Measurements from ENCODE around the gene POLR2F. TPM values are rescaled to one million over a fixed set of nuclear protein-coding genes. Genes with fewer than 3 reads are reported as not detected.

Gene POLR2F
- total RNA-seq, 2 donors from 2014 or later = 43.4 to 47.9 TPM

DNA sequence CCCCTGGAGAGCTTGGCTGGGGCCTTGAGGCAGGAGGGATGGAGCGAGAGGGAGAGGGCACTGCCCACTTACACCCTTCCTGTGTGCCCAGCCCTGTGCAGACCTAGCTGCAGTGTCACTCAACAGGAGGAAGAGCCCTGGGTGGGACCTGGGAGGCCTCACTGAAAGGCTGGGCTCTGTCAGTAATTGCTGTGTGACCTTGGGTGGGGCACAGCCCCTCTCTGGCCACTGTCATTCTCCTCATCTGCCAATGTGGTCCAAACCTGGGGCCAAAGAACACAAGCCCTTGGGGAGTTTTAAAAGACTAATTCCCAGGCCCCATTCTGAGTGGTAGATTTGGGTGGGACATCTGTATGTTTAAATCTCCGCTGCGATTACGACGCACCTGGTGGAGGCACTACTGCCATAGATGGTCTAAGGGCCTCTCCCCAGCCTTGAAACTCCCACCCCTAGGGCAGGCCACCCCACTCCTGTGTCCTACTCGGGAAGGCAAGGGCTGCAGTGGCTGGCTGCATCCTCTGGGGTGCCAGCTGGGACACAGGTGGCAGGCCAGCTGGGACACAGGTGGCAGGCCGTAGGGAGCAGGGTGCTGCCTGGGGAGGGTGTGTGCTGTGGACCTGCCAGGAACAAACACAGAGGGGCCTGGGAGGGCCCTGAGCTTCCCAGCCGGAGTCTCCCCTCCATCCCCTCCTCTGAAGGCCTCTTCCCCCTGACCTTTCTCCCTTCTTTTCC lies 43.2 kb downstream of the POLR2F start:
- no peaks in the 10 kb centered on the region for H3K27me3 Mint-ChIP-seq (ENCODE audit: low read depth)
- H3K4me1 Mint-ChIP-seq (ENCODE audit: low read depth) = no peaks in the 10 kb centered on the region

GRCh38 chr22:37998543-37998942 lies 45.0 kb downstream of the POLR2F start:
- Mint-ChIP-seq H3K4me3 (no peak overlapping the region), H3K4me1 (ENCODE audit: low read depth) (no peaks in the 10 kb centered on the region), H3K27ac (no peak overlapping the region), H3K27me3 (ENCODE audit: low read depth) (no peaks in the 10 kb centered on the region), H3K36me3 (ENCODE audit: insufficient read depth in 2 of 2) (no peaks in the 10 kb centered on the region), H3K9me3 (no peaks in the 10 kb centered on the region)
- no peak for ATAC-seq (replicated peaks in 1 of 2)
- DNase-seq = no peak

More for the DNA sequence above, 43.2 kb downstream of the POLR2F start:
- no peaks in the 10 kb centered on the region for H3K36me3 Mint-ChIP-seq (ENCODE audit: insufficient read depth in 2 of 2)
- no peak overlapping the region for H3K4me3 Mint-ChIP-seq
- DNase-seq (no peak), ATAC-seq (replicated peaks in 1 of 2) (no peak)
- no peaks in the 10 kb centered on the region for H3K9me3 Mint-ChIP-seq
- peak overlapping the region; percentile 33 for H3K27ac Mint-ChIP-seq

DNA sequence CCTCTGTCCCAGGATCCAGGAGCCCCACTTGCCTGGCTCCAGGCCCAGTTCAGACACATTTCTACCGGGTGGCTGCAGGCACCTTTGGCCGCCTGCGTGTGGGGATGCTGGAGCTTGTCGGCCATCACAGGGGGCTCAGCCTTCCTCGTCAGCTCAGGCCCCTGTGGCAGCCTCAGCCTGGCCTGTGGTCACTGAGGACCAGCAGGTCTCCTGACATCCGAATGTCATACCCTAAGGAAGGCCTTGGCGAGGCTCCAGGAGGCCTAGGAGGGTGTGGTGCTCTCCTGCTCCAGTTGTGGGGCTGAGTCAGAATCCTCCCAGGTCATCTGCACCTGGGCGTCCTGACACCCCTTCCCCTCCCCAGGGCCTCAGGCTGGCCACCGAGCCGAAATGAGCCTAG lies 45.7 kb downstream of the POLR2F start:
- H3K9me3 Mint-ChIP-seq = no peaks in the 10 kb centered on the region
- no peak overlapping the region for H3K4me3 Mint-ChIP-seq
- H3K4me1 Mint-ChIP-seq (ENCODE audit: low read depth) = no peaks in the 10 kb centered on the region
- H3K27me3 Mint-ChIP-seq (ENCODE audit: low read depth) = no peaks in the 10 kb centered on the region
- DNase-seq = no peak
- H3K27ac Mint-ChIP-seq = no peak overlapping the region
- no peaks in the 10 kb centered on the region for H3K36me3 Mint-ChIP-seq (ENCODE audit: insufficient read depth in 2 of 2)
- ATAC-seq (replicated peaks in 1 of 2) = no peak

DNA sequence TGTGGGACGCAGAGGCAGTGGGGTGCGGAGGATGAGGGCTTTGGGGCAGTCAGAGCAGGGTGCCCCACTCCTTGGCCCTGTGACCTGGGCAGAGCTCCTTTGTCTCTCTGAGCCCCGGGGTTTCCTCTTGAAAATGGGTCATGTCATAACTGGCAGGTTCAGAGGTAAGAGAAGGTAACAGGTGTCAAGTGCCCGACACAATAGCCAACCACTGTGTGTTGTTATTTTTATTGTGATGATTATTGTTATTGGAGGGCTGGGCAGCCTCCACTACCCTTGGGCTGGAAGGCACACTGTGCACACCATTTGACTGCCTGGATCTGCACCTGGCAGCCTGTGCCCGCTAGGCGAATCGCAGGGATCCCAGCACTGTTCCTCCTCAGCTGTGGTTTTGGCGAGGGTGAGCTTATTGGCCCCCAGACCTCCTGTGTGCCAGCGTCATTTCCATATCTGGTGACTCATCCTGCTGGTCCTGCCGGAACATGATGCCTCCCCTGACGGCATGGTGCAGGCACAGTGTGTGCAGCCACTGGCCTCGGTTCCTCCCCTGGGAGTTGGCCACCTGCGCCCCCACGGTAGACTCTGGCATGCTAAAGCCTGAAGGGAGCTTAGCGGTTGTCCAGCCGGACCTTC lies 46.3 kb downstream of the POLR2F start:
- no peaks in the 10 kb centered on the region for H3K9me3 Mint-ChIP-seq
- ATAC-seq (replicated peaks in 1 of 2) = peak; percentile 22 to 58
- DNase-seq = no peak
- H3K27me3 Mint-ChIP-seq (ENCODE audit: low read depth) = no peaks in the 10 kb centered on the region
- H3K27ac Mint-ChIP-seq = no peak overlapping the region
- H3K36me3 Mint-ChIP-seq (ENCODE audit: insufficient read depth in 2 of 2) = no peaks in the 10 kb centered on the region
- no peak overlapping the region for H3K4me3 Mint-ChIP-seq
- H3K4me1 Mint-ChIP-seq (ENCODE audit: low read depth) = no peaks in the 10 kb centered on the region

GRCh38 chr22:38005943-38006342 lies 52.4 kb downstream of the POLR2F start:
- no peak for ATAC-seq (replicated peaks in 1 of 2)
- Mint-ChIP-seq H3K4me1 (ENCODE audit: low read depth) (no peaks in the 10 kb centered on the region), H3K36me3 (ENCODE audit: insufficient read depth in 2 of 2) (no peaks in the 10 kb centered on the region), H3K27me3 (ENCODE audit: low read depth) (no peaks in the 10 kb centered on the region), H3K4me3 (no peak overlapping the region), H3K9me3 (no peaks in the 10 kb centered on the region), H3K27ac (no peak overlapping the region)
- DNase-seq = no peak

DNA sequence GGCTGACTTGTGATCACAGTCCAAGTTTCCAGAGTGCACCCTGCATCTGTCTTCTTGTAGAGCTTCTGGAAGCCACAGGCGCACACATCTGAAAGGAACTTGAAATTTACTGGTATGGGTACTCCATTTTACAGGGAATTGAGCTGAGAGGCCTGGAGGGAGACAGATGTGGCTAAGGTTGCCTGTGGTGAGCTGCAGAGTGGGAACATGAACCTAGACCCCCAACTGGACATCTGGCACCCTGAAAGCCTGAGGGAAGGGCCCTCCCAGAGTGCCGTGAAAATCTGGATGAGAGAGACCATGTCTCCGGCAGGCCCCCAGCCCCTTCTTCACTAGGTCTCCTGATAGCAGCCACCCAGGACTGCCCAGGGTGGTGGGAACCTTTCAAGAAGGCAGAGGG lies 53.4 kb downstream of the POLR2F start:
- Mint-ChIP-seq H3K36me3 (ENCODE audit: insufficient read depth in 2 of 2) (no peaks in the 10 kb centered on the region), H3K27ac (no peak overlapping the region), H3K9me3 (no peaks in the 10 kb centered on the region), H3K4me1 (ENCODE audit: low read depth) (no peaks in the 10 kb centered on the region), H3K27me3 (ENCODE audit: low read depth) (no peaks in the 10 kb centered on the region), H3K4me3 (no peak overlapping the region)
- no peak for DNase-seq
- ATAC-seq (replicated peaks in 1 of 2) = no peak

DNA sequence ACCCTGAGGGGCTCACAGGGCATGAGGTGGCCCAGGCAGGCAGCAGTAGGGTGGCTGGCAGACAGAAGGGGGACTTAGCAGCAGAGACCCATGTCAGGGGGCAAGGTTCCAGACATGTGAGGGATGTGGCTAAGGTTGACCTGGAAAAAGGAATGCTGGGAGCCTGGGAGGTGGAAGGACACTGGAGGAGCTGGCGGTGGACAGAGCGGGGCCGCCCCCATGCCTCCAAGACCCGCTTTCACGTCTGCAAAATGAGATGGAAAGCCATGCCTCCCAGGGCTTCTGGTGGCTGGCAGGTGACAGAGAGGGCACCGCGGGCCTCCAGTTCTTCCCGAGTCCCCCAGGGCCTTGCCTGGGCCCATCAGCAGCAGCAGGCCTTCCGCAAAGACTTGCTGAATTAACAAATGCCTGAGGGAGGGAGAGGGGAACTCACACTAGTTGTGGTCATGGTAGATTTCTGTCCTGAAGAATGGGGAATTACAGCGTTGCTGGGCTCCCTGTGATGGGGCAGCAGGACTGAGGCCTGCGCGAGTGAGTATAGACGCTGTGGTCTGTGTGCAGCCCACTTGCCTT lies 53.9 kb downstream of the POLR2F start:
- Mint-ChIP-seq H3K4me3 (no peak overlapping the region), H3K4me1 (ENCODE audit: low read depth) (no peaks in the 10 kb centered on the region), H3K36me3 (ENCODE audit: insufficient read depth in 2 of 2) (no peaks in the 10 kb centered on the region), H3K27me3 (ENCODE audit: low read depth) (no peaks in the 10 kb centered on the region), H3K9me3 (no peaks in the 10 kb centered on the region), H3K27ac (no peak overlapping the region)
- no peak for DNase-seq
- no peak for ATAC-seq (replicated peaks in 1 of 2)

DNA sequence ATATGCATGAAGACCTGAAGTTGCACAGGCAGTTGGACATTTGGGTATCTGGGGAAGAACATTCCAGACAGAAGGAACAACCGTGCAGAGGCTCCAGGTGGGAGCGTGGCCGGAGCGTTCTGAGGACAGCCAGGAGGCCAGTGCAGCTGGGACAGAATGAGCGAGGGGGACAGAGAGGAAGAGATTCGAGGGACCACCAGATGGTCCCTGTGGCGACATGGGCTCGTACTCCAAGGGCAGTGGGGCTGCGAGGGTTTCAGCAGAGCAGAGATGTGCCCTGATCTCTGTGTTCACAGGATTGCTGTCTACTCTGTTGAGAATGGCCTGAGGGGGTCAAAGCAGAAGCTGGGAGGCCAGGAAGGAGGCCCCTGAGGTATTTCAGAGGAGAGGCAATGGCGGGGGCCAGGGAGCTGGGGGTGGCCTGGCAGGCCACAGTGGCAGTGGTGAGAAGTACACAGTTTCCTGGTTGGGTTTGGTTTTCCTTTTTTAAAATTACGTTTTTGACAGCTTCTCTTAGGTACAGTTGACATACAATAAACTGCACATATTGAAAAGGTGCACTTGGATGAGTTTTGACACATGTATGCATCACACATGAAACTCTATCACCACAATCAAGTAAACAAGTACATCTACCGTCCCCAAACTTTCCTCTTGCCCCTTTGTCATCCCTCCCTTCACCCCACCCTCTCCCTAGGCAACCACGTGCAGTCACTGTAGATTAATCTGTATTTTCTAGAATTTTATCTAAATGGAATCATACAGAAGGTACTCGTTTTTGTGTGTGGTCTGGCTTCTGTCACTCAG lies 55.7 kb downstream of the POLR2F start:
- no peaks in the 10 kb centered on the region for H3K4me1 Mint-ChIP-seq (ENCODE audit: low read depth)
- no peaks in the 10 kb centered on the region for H3K27me3 Mint-ChIP-seq (ENCODE audit: low read depth)
- ATAC-seq (replicated peaks in 1 of 2) = no peak
- no peak overlapping the region for H3K27ac Mint-ChIP-seq
- no peak overlapping the region for H3K4me3 Mint-ChIP-seq
- no peaks in the 10 kb centered on the region for H3K9me3 Mint-ChIP-seq
- H3K36me3 Mint-ChIP-seq (ENCODE audit: insufficient read depth in 2 of 2) = no peaks in the 10 kb centered on the region
- DNase-seq = no peak

- H3K36me3 Mint-ChIP-seq (ENCODE audit: insufficient read depth in 2 of 2) = no peaks in the 10 kb centered on the region
- no peak overlapping the region for H3K4me3 Mint-ChIP-seq
- H3K9me3 Mint-ChIP-seq = no peaks in the 10 kb centered on the region
- H3K27ac Mint-ChIP-seq = no peak overlapping the region
- ATAC-seq (replicated peaks in 1 of 2) (no peak), DNase-seq (no peak)
- no peaks in the 10 kb centered on the region for H3K27me3 Mint-ChIP-seq (ENCODE audit: low read depth)
- H3K4me1 Mint-ChIP-seq (ENCODE audit: low read depth) = no peaks in the 10 kb centered on the region
Observed at GRCh38 chr22:38012604-38013072, 59.1 kb downstream of the POLR2F start.

GRCh38 chr22:38014083-38014482 lies 60.6 kb downstream of the POLR2F start:
- ATAC-seq (replicated peaks in 1 of 2) = no peak
- no peaks in the 10 kb centered on the region for H3K9me3 Mint-ChIP-seq
- H3K36me3 Mint-ChIP-seq (ENCODE audit: insufficient read depth in 2 of 2) = no peaks in the 10 kb centered on the region

DNA sequence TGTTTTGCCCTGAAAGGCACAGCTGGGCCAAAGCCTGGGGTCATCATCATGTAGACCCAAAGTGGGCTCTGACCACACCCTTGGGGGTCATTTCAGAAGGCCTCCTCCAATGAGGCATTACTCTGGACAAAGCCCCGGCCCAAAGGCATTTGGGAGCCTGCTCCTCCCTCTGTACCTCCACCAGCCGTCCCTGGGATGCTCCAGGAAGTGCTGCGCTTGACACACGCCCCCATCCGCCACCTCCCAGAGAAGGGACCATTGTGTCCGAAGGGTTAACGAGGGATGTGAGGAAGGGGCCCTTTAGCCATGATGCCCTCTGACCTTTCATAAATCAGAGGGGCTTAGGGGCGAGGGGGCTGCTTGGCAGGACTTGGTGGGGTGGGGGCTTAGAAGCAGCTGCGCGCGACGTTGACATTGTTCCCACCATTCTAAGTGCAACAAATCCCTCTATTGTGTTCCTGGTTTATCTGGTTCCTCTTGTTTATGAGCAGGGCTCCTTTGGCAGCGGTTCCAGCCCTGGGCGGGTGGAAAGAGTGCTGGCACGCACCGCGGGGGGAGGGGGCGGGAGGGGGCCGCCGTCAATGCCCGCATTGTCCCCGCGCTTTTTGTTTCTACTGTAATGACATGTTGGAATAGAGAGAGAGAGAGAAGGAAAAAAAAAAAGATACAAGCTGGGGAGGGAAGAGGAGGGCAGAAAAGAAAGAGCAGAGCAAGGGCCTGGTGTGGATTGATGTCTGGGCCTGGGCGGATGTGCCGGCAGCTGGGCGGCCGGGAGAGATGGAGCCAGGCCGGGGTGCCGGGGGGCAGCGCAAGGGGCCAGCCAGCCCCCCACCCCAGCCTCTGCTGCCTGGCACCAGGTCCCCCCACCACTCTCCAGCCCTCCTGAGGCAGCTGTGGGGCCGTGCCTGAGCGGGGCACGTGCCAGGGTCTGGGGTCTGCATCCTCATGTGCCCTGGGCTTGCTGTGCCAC lies 63.0 kb downstream of the POLR2F start:
- Mint-ChIP-seq H3K27ac (no peak overlapping the region), H3K27me3 (ENCODE audit: low read depth) (no peaks in the 10 kb centered on the region), H3K4me3 (no peak overlapping the region), H3K4me1 (ENCODE audit: low read depth) (no peaks in the 10 kb centered on the region), H3K9me3 (no peaks in the 10 kb centered on the region), H3K36me3 (ENCODE audit: insufficient read depth in 2 of 2) (no peaks in the 10 kb centered on the region)
- DNase-seq (no peak), ATAC-seq (replicated peaks in 1 of 2) (no peak)

More at GRCh38 chr22:38014083-38014482, 60.6 kb downstream of the POLR2F start:
- Mint-ChIP-seq H3K4me3 (no peak overlapping the region), H3K27me3 (ENCODE audit: low read depth) (no peaks in the 10 kb centered on the region), H3K27ac (no peak overlapping the region), H3K4me1 (ENCODE audit: low read depth) (no peaks in the 10 kb centered on the region)
- no peak for DNase-seq

GRCh38 chr22:38017272-38017920 lies 63.9 kb downstream of the POLR2F start:
- Mint-ChIP-seq H3K9me3 (no peaks in the 10 kb centered on the region), H3K36me3 (ENCODE audit: insufficient read depth in 2 of 2) (no peaks in the 10 kb centered on the region), H3K4me3 (no peak overlapping the region), H3K27me3 (ENCODE audit: low read depth) (no peaks in the 10 kb centered on the region), H3K27ac (no peak overlapping the region), H3K4me1 (ENCODE audit: low read depth) (no peaks in the 10 kb centered on the region)
- DNase-seq (no peak), ATAC-seq (replicated peaks in 1 of 2) (no peak)
